ENCODE measurements around the gene IREB2.
"Not testable (repeated sequence)": the region's sequence is repeated elsewhere in the genome, so short reads cannot be mapped to it uniquely, and the experiment has no call there.

The IREB2 gene

GRCh38 chr15:78506971-78507830, 69.2 kb downstream of the IREB2 start, which contains the start of gene HYKK:
Gene HYKK (plus strand): TSS chr15:78507577. CDS start chr15:78513089, 5,512 bp downstream.
- no peaks in the 10 kb centered on the region for H3K36me3 ChIP-seq (ENCODE audit: control insufficient read depth in 2 of 2, insufficient read depth in 2 of 2, low read length in 2 of 2)
- peak within 1 kb of the TSS; percentile 51 to 65 for H3K27ac ChIP-seq (ENCODE audit: low read depth in 2 of 2, low read length in 2 of 2)
- peaks cover 6 to 7% of the 10 kb centered on the region in 2 donors for H3K4me1 ChIP-seq (ENCODE audit: control insufficient read depth in 2 of 2, insufficient read depth in 2 of 2, low read length in 2 of 2)
- peak within 1 kb of the TSS; percentile 77 to 81 for H3K9ac ChIP-seq (ENCODE audit: low read depth in 1 of 2, low read length in 2 of 2)
- no peaks in the 10 kb centered on the region for H3K27me3 ChIP-seq (ENCODE audit: control insufficient read depth in 2 of 2, insufficient read depth in 2 of 2, low read length in 2 of 2)
- no peaks in the 10 kb centered on the region for H3K9me3 ChIP-seq (ENCODE audit: control insufficient read depth in 2 of 2, low read length in 2 of 2)
- peak within 1 kb of the TSS; percentile 90 to 92 for H3K4me3 ChIP-seq (ENCODE audit: low read length in 2 of 2)

GRCh38 chr15:78507831-78508160, 69.8 kb downstream of the IREB2 start:
- Histone ChIP-seq H3K36me3 (ENCODE audit: control insufficient read depth in 2 of 2, insufficient read depth in 2 of 2, low read length in 2 of 2) (no peaks in the 10 kb centered on the region), H3K27me3 (ENCODE audit: control insufficient read depth in 2 of 2, insufficient read depth in 2 of 2, low read length in 2 of 2) (no peaks in the 10 kb centered on the region), H3K4me3 (ENCODE audit: low read length in 2 of 2) (peak overlapping the region; percentile 90 to 92), H3K4me1 (ENCODE audit: control insufficient read depth in 2 of 2, insufficient read depth in 2 of 2, low read length in 2 of 2) (peaks cover 6 to 7% of the 10 kb centered on the region in 2 donors), H3K9ac (ENCODE audit: low read depth in 1 of 2, low read length in 2 of 2) (peak overlapping the region; percentile 77 to 81), H3K9me3 (ENCODE audit: control insufficient read depth in 2 of 2, low read length in 2 of 2) (no peaks in the 10 kb centered on the region), H3K27ac (ENCODE audit: low read depth in 2 of 2, low read length in 2 of 2) (peak overlapping the region; percentile 48 to 65)

GRCh38 chr15:78508272-78508671, 70.3 kb downstream of the IREB2 start:
- no peaks in the 10 kb centered on the region for H3K27me3 ChIP-seq (ENCODE audit: control insufficient read depth in 2 of 2, insufficient read depth in 2 of 2, low read length in 2 of 2)
- H3K9ac ChIP-seq (ENCODE audit: low read depth in 1 of 2, low read length in 2 of 2): peak overlapping the region; percentile 36 to 81
- no peaks in the 10 kb centered on the region for H3K36me3 ChIP-seq (ENCODE audit: control insufficient read depth in 2 of 2, insufficient read depth in 2 of 2, low read length in 2 of 2)
- no peak overlapping the region for H3K27ac ChIP-seq (ENCODE audit: low read depth in 2 of 2, low read length in 2 of 2)
- H3K4me1 ChIP-seq (ENCODE audit: control insufficient read depth in 2 of 2, insufficient read depth in 2 of 2, low read length in 2 of 2): peaks cover 6 to 7% of the 10 kb centered on the region in 2 donors
- no peaks in the 10 kb centered on the region for H3K9me3 ChIP-seq (ENCODE audit: control insufficient read depth in 2 of 2, low read length in 2 of 2)
- peak overlapping the region; percentile 90 to 92 for H3K4me3 ChIP-seq (ENCODE audit: low read length in 2 of 2)

- Histone ChIP-seq H3K4me3 (ENCODE audit: low read length in 2 of 2) (no peak overlapping the region), H3K27me3 (ENCODE audit: control insufficient read depth in 2 of 2, insufficient read depth in 2 of 2, low read length in 2 of 2) (no peaks in the 10 kb centered on the region), H3K4me1 (ENCODE audit: control insufficient read depth in 2 of 2, insufficient read depth in 2 of 2, low read length in 2 of 2) (peaks cover 6 to 7% of the 10 kb centered on the region in 2 donors), H3K9me3 (ENCODE audit: control insufficient read depth in 2 of 2, low read length in 2 of 2) (no peaks in the 10 kb centered on the region), H3K36me3 (ENCODE audit: control insufficient read depth in 2 of 2, insufficient read depth in 2 of 2, low read length in 2 of 2) (peaks cover 0 to 2% of the 10 kb centered on the region in 2 donors), H3K27ac (ENCODE audit: low read depth in 2 of 2, low read length in 2 of 2) (no peak overlapping the region), H3K9ac (ENCODE audit: low read depth in 1 of 2, low read length in 2 of 2) (no peak overlapping the region)
These were observed 71.8 kb downstream of the IREB2 start for GRCh38 chr15:78509726-78510312.

GRCh38 chr15:78520035-78520434, 82.0 kb downstream of the IREB2 start:
- H3K4me1 ChIP-seq (ENCODE audit: control insufficient read depth in 2 of 2, insufficient read depth in 2 of 2, low read length in 2 of 2): not testable (repeated sequence)

GRCh38 chr15:78524230-78524629, 86.2 kb downstream of the IREB2 start:
- Histone ChIP-seq H3K4me3 (ENCODE audit: low read length in 2 of 2) (no peak overlapping the region), H3K36me3 (ENCODE audit: control insufficient read depth in 2 of 2, insufficient read depth in 2 of 2, low read length in 2 of 2) (no peaks in the 10 kb centered on the region), H3K9me3 (ENCODE audit: control insufficient read depth in 2 of 2, low read length in 2 of 2) (no peaks in the 10 kb centered on the region), H3K27me3 (ENCODE audit: control insufficient read depth in 2 of 2, insufficient read depth in 2 of 2, low read length in 2 of 2) (no peaks in the 10 kb centered on the region), H3K4me1 (ENCODE audit: control insufficient read depth in 2 of 2, insufficient read depth in 2 of 2, low read length in 2 of 2) (no peaks in the 10 kb centered on the region), H3K9ac (ENCODE audit: low read depth in 1 of 2, low read length in 2 of 2) (no peak overlapping the region), H3K27ac (ENCODE audit: low read depth in 2 of 2, low read length in 2 of 2) (no peak overlapping the region)

More at GRCh38 chr15:78520035-78520434, 82.0 kb downstream of the IREB2 start:
- H3K9ac ChIP-seq (ENCODE audit: low read depth in 1 of 2, low read length in 2 of 2); H3K27ac ChIP-seq (ENCODE audit: low read depth in 2 of 2, low read length in 2 of 2); H3K9me3 ChIP-seq (ENCODE audit: control insufficient read depth in 2 of 2, low read length in 2 of 2); H3K27me3 ChIP-seq (ENCODE audit: control insufficient read depth in 2 of 2, insufficient read depth in 2 of 2, low read length in 2 of 2); H3K36me3 ChIP-seq (ENCODE audit: control insufficient read depth in 2 of 2, insufficient read depth in 2 of 2, low read length in 2 of 2); H3K4me3 ChIP-seq (ENCODE audit: low read length in 2 of 2): not testable (repeated sequence)

- no peak overlapping the region for H3K9ac ChIP-seq (ENCODE audit: low read depth in 1 of 2, low read length in 2 of 2)
- H3K4me1 ChIP-seq (ENCODE audit: control insufficient read depth in 2 of 2, insufficient read depth in 2 of 2, low read length in 2 of 2): no peaks in the 10 kb centered on the region
- H3K4me3 ChIP-seq (ENCODE audit: low read length in 2 of 2): no peak overlapping the region
- H3K9me3 ChIP-seq (ENCODE audit: control insufficient read depth in 2 of 2, low read length in 2 of 2): no peaks in the 10 kb centered on the region
- no peak overlapping the region for H3K27ac ChIP-seq (ENCODE audit: low read depth in 2 of 2, low read length in 2 of 2)
- H3K36me3 ChIP-seq (ENCODE audit: control insufficient read depth in 2 of 2, insufficient read depth in 2 of 2, low read length in 2 of 2): no peaks in the 10 kb centered on the region
- no peaks in the 10 kb centered on the region for H3K27me3 ChIP-seq (ENCODE audit: control insufficient read depth in 2 of 2, insufficient read depth in 2 of 2, low read length in 2 of 2)
These were observed 89.3 kb downstream of the IREB2 start for GRCh38 chr15:78527325-78527724.

- no peak overlapping the region for H3K4me3 ChIP-seq (ENCODE audit: low read length in 2 of 2)
- no peaks in the 10 kb centered on the region for H3K9me3 ChIP-seq (ENCODE audit: control insufficient read depth in 2 of 2, low read length in 2 of 2)
- no peaks in the 10 kb centered on the region for H3K4me1 ChIP-seq (ENCODE audit: control insufficient read depth in 2 of 2, insufficient read depth in 2 of 2, low read length in 2 of 2)
- H3K27ac ChIP-seq (ENCODE audit: low read depth in 2 of 2, low read length in 2 of 2): no peak overlapping the region
- H3K36me3 ChIP-seq (ENCODE audit: control insufficient read depth in 2 of 2, insufficient read depth in 2 of 2, low read length in 2 of 2): no peaks in the 10 kb centered on the region
- H3K9ac ChIP-seq (ENCODE audit: low read depth in 1 of 2, low read length in 2 of 2): no peak overlapping the region
- H3K27me3 ChIP-seq (ENCODE audit: control insufficient read depth in 2 of 2, insufficient read depth in 2 of 2, low read length in 2 of 2): no peaks in the 10 kb centered on the region
These were observed 95.3 kb downstream of the IREB2 start for GRCh38 chr15:78533331-78533730.

GRCh38 chr15:78536134-78536533, 98.1 kb downstream of the IREB2 start:
- Histone ChIP-seq H3K4me3 (ENCODE audit: low read length in 2 of 2) (no peak overlapping the region), H3K36me3 (ENCODE audit: control insufficient read depth in 2 of 2, insufficient read depth in 2 of 2, low read length in 2 of 2) (no peaks in the 10 kb centered on the region), H3K27me3 (ENCODE audit: control insufficient read depth in 2 of 2, insufficient read depth in 2 of 2, low read length in 2 of 2) (no peaks in the 10 kb centered on the region), H3K27ac (ENCODE audit: low read depth in 2 of 2, low read length in 2 of 2) (no peak overlapping the region), H3K9ac (ENCODE audit: low read depth in 1 of 2, low read length in 2 of 2) (no peak overlapping the region), H3K9me3 (ENCODE audit: control insufficient read depth in 2 of 2, low read length in 2 of 2) (no peaks in the 10 kb centered on the region), H3K4me1 (ENCODE audit: control insufficient read depth in 2 of 2, insufficient read depth in 2 of 2, low read length in 2 of 2) (peaks cover 0 to 4% of the 10 kb centered on the region in 2 donors)

- Histone ChIP-seq H3K27ac (ENCODE audit: low read depth in 2 of 2, low read length in 2 of 2) (no peak overlapping the region), H3K36me3 (ENCODE audit: control insufficient read depth in 2 of 2, insufficient read depth in 2 of 2, low read length in 2 of 2) (peaks cover 0 to 2% of the 10 kb centered on the region in 2 donors), H3K4me1 (ENCODE audit: control insufficient read depth in 2 of 2, insufficient read depth in 2 of 2, low read length in 2 of 2) (peaks cover 3 to 11% of the 10 kb centered on the region in 2 donors), H3K4me3 (ENCODE audit: low read length in 2 of 2) (no peak overlapping the region), H3K9ac (ENCODE audit: low read depth in 1 of 2, low read length in 2 of 2) (no peak overlapping the region), H3K9me3 (ENCODE audit: control insufficient read depth in 2 of 2, low read length in 2 of 2) (no peaks in the 10 kb centered on the region), H3K27me3 (ENCODE audit: control insufficient read depth in 2 of 2, insufficient read depth in 2 of 2, low read length in 2 of 2) (no peaks in the 10 kb centered on the region)
These were observed 99.4 kb downstream of the IREB2 start for GRCh38 chr15:78537266-78537905.

All from mucosa of rectum (tissue), 2 donors.